NCI-H2107 (cell line): Measurements from ENCODE around the gene XRCC4.

Source experiments
- DNase-seq: peaks from one replicate; lab custom pipeline; 2025; lab: John Stamatoyannopoulos, UW

Gene XRCC4

GRCh38 chr5:83388608-83389007, 311.3 kb downstream of the XRCC4 start:
- no peak for DNase-seq

DNA sequence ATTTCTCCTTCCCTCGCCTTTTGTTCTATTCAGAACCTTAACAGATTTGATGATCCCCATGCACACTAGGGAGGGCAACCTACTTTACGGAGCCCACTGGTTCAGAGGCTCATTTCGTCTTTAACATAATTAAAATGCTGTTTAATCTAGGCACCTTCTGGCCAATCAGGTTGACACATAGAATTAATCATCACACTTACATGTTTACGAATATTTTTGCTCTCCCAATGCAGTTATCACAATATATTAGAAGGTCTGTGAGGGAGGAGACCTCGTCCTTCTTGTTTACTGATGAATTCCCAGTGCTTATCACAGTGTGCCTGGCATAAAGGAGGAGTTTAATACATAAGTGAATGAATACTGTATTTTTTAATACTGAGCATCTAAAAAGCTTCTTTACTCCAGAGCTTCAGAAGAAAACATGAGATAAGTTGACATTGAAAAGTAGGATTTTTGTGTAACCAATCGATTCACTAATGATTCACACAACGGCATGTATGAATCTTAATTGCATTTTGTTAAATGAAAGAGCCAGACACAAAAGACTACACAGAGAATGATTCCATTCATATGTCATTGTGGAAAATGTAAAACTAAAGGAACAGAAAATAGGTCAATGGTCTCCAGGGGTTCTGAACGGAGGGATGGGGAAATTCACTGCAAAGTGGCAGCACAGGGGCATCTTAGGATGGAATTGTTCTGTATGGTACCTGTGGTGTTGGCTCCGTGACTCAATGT, 315.6 kb downstream of the XRCC4 start:
- no peak for DNase-seq

- DNase-seq: no peak
Measured at GRCh38 chr5:83393504-83393866, 316.1 kb downstream of the XRCC4 start.

DNA sequence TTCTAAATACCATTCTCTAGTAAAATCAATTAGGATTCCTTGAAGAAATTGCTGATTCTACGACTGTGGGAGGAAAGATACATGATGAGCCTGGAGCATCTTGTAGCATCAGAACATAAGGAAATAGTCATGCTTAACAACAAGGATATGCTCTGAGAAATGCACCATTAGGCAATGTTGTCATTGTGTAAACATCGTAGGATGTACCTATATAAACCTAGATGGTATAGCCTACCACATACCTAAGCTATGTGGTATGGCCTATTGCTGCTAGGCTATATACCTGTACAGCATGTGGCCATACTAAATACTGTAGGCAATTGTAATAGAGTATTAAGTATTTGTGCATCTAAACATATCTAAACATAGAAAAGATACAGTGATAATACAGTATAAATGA, 316.8 kb downstream of the XRCC4 start:
- no peak for DNase-seq

GRCh38 chr5:83396662-83397061, 319.3 kb downstream of the XRCC4 start:
- DNase-seq: no peak

- no peak for DNase-seq
Measured at GRCh38 chr5:83397658-83398057, 320.3 kb downstream of the XRCC4 start.

- DNase-seq: no peak
Measured at GRCh38 chr5:83400241-83400640, 322.9 kb downstream of the XRCC4 start.

GRCh38 chr5:83400701-83401100, 323.4 kb downstream of the XRCC4 start:
- no peak for DNase-seq

- no peak for DNase-seq
Measured at GRCh38 chr5:83401122-83401731, 323.9 kb downstream of the XRCC4 start.

DNA sequence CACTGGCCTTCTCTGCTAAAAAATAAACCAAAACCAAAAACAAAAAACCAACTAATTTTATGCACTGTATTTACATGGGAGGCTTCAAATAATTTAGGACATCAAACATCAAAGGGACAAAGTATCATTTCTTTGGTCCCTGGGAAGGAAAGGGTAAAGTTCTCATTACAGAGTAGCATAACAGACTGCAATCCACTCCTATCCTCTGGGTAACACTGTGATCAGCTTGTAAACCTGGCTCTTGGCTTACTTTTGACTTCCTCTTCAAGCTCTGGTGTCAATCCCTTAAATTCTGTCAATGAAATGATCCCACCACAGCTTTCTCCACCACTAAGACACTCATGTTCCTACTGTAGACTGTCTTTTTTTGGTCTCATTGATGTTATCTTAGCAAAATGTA, 324.4 kb downstream of the XRCC4 start:
- DNase-seq: no peak
